ENCODE data around the gene HOMER2.
"Not testable (repeated sequence)": the region's sequence is repeated elsewhere in the genome, so short reads cannot be mapped to it uniquely, and the experiment has no call there.

Gene HOMER2

GRCh38 chr15:82952158-82953081, at the start of gene HOMER2:
HOMER2 (minus strand) TSS chr15:82952720; CDS start chr15:82952535, 185 bp downstream.
- peak within 1 kb of the TSS; percentile 50 for H3K4me3 ChIP-seq (ENCODE audit: low read depth, low read length)

GRCh38 chr15:83000672-83001031, 48.1 kb upstream of the HOMER2 start:
- H3K4me3 ChIP-seq (ENCODE audit: low read depth, low read length) = not testable (repeated sequence)

- no peak overlapping the region for H3K4me3 ChIP-seq (ENCODE audit: low read depth, low read length)
Measured at GRCh38 chr15:82999905-83000671, 47.6 kb upstream of the HOMER2 start.

GRCh38 chr15:82999426-82999825, 46.9 kb upstream of the HOMER2 start:
- no peak overlapping the region for H3K4me3 ChIP-seq (ENCODE audit: low read depth, low read length)

- H3K4me3 ChIP-seq (ENCODE audit: low read depth, low read length) = no peak overlapping the region
Measured at GRCh38 chr15:82995938-82996337, 43.4 kb upstream of the HOMER2 start.

- H3K4me3 ChIP-seq (ENCODE audit: low read depth, low read length) = no peak overlapping the region
Measured at GRCh38 chr15:82995076-82995475, 42.6 kb upstream of the HOMER2 start.

GRCh38 chr15:82993144-82993543, 40.6 kb upstream of the HOMER2 start:
- H3K4me3 ChIP-seq (ENCODE audit: low read depth, low read length) = no peak overlapping the region

GRCh38 chr15:82992436-82992998, 40.0 kb upstream of the HOMER2 start:
- H3K4me3 ChIP-seq (ENCODE audit: low read depth, low read length) = no peak overlapping the region

- H3K4me3 ChIP-seq (ENCODE audit: low read depth, low read length) = peak overlapping the region; percentile 99
Measured at GRCh38 chr15:82986442-82986780, 33.9 kb upstream of the HOMER2 start.

- H3K4me3 ChIP-seq (ENCODE audit: low read depth, low read length) = peak within 1 kb of the TSS; percentile 99
Measured at GRCh38 chr15:82985688-82986441, 33.3 kb upstream of the HOMER2 start, which contains the start of gene RAMAC. RAMAC (plus strand) TSS chr15:82986210; CDS start chr15:82989019, 2,809 bp downstream.

GRCh38 chr15:82980981-82981380, 28.5 kb upstream of the HOMER2 start:
- H3K4me3 ChIP-seq (ENCODE audit: low read depth, low read length) = no peak overlapping the region

GRCh38 chr15:82979726-82980125, 27.2 kb upstream of the HOMER2 start:
- H3K4me3 ChIP-seq (ENCODE audit: low read depth, low read length) = no peak overlapping the region

- no peak overlapping the region for H3K4me3 ChIP-seq (ENCODE audit: low read depth, low read length)
Measured at GRCh38 chr15:82978438-82978837, 25.9 kb upstream of the HOMER2 start.

GRCh38 chr15:82977076-82977475, 24.6 kb upstream of the HOMER2 start:
- no peak overlapping the region for H3K4me3 ChIP-seq (ENCODE audit: low read depth, low read length)

GRCh38 chr15:82972990-82973389, 20.5 kb upstream of the HOMER2 start:
- no peak overlapping the region for H3K4me3 ChIP-seq (ENCODE audit: low read depth, low read length)

GRCh38 chr15:82971218-82971984, 18.9 kb upstream of the HOMER2 start:
- no peak overlapping the region for H3K4me3 ChIP-seq (ENCODE audit: low read depth, low read length)

- H3K4me3 ChIP-seq (ENCODE audit: low read depth, low read length) = no peak overlapping the region
Measured at GRCh38 chr15:82970696-82971095, 18.2 kb upstream of the HOMER2 start.

- no peak overlapping the region for H3K4me3 ChIP-seq (ENCODE audit: low read depth, low read length)
Measured at GRCh38 chr15:82970078-82970686, 17.7 kb upstream of the HOMER2 start.

- no peak overlapping the region for H3K4me3 ChIP-seq (ENCODE audit: low read depth, low read length)
Measured at GRCh38 chr15:82969353-82969752, 16.8 kb upstream of the HOMER2 start.

- H3K4me3 ChIP-seq (ENCODE audit: low read depth, low read length) = no peak overlapping the region
Measured at GRCh38 chr15:82968066-82968465, 15.5 kb upstream of the HOMER2 start.

Measured in iPS-11a (cell line).